ENCODE measurements around the gene CCRL2.

CCRL2 gene

GRCh38 chr3:46399098-46399497 lies 8.0 kb upstream of the CCRL2 start:
- no peak overlapping the region for H3K27ac ChIP-seq (ENCODE audit: low read length)
- TF ChIP-seq EZH2phosphoT487 (IDR thresholded peaks at IDR 0.05; ENCODE audit: low read length) (no peak), EZH2 (optimal IDR thresholded peaks at IDR 0.05; ENCODE audit: low read depth, low read length) (no peak), CTCF (IDR thresholded peaks at IDR 0.05; ENCODE audit: low read length) (no peak)

GRCh38 chr3:46399557-46399956 lies 7.5 kb upstream of the CCRL2 start:
- H3K4me1 ChIP-seq (ENCODE audit: low read length), result peaks cover 46% of the 10 kb centered on the region
- no peaks in the 10 kb centered on the region for H4K20me1 ChIP-seq (ENCODE audit: insufficient read depth, low read length)
- H3K27me3 ChIP-seq (replicated peaks; ENCODE audit: insufficient read depth, low read length), result no peaks in the 10 kb centered on the region
- H3K36me3 ChIP-seq (replicated peaks; ENCODE audit: insufficient read depth, low read length), result no peaks in the 10 kb centered on the region
- H3K9ac ChIP-seq (ENCODE audit: low read length), result no peak overlapping the region
- H3K27ac ChIP-seq (ENCODE audit: low read length), result no peak overlapping the region
- H2AFZ ChIP-seq (ENCODE audit: low read length), result no peak overlapping the region
- peaks cover 12% of the 10 kb centered on the region; the same call in 1 of the 2 replicates for H3F3A ChIP-seq (ENCODE audit: insufficient read depth, low read length)
- no peaks in the 10 kb centered on the region for H3K79me2 ChIP-seq (ENCODE audit: low read length)
- no peak for DNase-seq
- no peak overlapping the region for H3K4me3 ChIP-seq (ENCODE audit: low read length)
- no peaks in the 10 kb centered on the region for H3K9me3 ChIP-seq (replicated peaks; ENCODE audit: insufficient read depth, low read length)
- H3K9me2 ChIP-seq (replicated peaks; ENCODE audit: insufficient read depth, low read length), result no peaks in the 10 kb centered on the region
- H3K4me2 ChIP-seq (ENCODE audit: low read depth, low read length), result peak overlapping the region; percentile 2; the same call in 1 of the 2 replicates
- no peak for TF ChIP-seq EZH2 (optimal IDR thresholded peaks at IDR 0.05; ENCODE audit: low read depth, low read length)
- no peak for TF ChIP-seq EZH2phosphoT487 (IDR thresholded peaks at IDR 0.05; ENCODE audit: low read length)
- no peak for TF ChIP-seq CTCF (IDR thresholded peaks at IDR 0.05; ENCODE audit: low read length)

More at GRCh38 chr3:46399098-46399497, 8.0 kb upstream of the CCRL2 start:
- Histone ChIP-seq H3K79me2 (ENCODE audit: low read length) (no peaks in the 10 kb centered on the region), H3K36me3 (replicated peaks; ENCODE audit: insufficient read depth, low read length) (no peaks in the 10 kb centered on the region), H2AFZ (ENCODE audit: low read length) (no peak overlapping the region), H3K4me2 (ENCODE audit: low read depth, low read length) (peak overlapping the region; percentile 2; the same call in 1 of the 2 replicates), H3K27me3 (replicated peaks; ENCODE audit: insufficient read depth, low read length) (no peaks in the 10 kb centered on the region), H3K9me3 (replicated peaks; ENCODE audit: insufficient read depth, low read length) (no peaks in the 10 kb centered on the region), H3K9me2 (replicated peaks; ENCODE audit: insufficient read depth, low read length) (no peaks in the 10 kb centered on the region), H3K4me3 (ENCODE audit: low read length) (no peak overlapping the region), H3K4me1 (ENCODE audit: low read length) (peaks cover 50% of the 10 kb centered on the region), H3F3A (ENCODE audit: insufficient read depth, low read length) (peaks cover 13% of the 10 kb centered on the region; the same call in 1 of the 2 replicates), H3K9ac (ENCODE audit: low read length) (no peak overlapping the region), H4K20me1 (ENCODE audit: insufficient read depth, low read length) (no peaks in the 10 kb centered on the region)
- no peak for DNase-seq

GRCh38 chr3:46400000-46400734 lies 6.9 kb upstream of the CCRL2 start:
- peaks cover 40% of the 10 kb centered on the region for H3K4me1 ChIP-seq (ENCODE audit: low read length)
- H3K9me2 ChIP-seq (replicated peaks; ENCODE audit: insufficient read depth, low read length), result no peaks in the 10 kb centered on the region
- DNase-seq, result no peak
- peaks cover 12% of the 10 kb centered on the region; the same call in 1 of the 2 replicates for H3F3A ChIP-seq (ENCODE audit: insufficient read depth, low read length)
- H3K27ac ChIP-seq (ENCODE audit: low read length), result no peak overlapping the region
- H3K79me2 ChIP-seq (ENCODE audit: low read length), result no peaks in the 10 kb centered on the region
- no peaks in the 10 kb centered on the region for H4K20me1 ChIP-seq (ENCODE audit: insufficient read depth, low read length)
- no peak overlapping the region for H3K9ac ChIP-seq (ENCODE audit: low read length)
- no peaks in the 10 kb centered on the region for H3K9me3 ChIP-seq (replicated peaks; ENCODE audit: insufficient read depth, low read length)
- no peaks in the 10 kb centered on the region for H3K36me3 ChIP-seq (replicated peaks; ENCODE audit: insufficient read depth, low read length)
- TF ChIP-seq EZH2phosphoT487 (IDR thresholded peaks at IDR 0.05; ENCODE audit: low read length) (no peak), EZH2 (optimal IDR thresholded peaks at IDR 0.05; ENCODE audit: low read depth, low read length) (no peak), CTCF (IDR thresholded peaks at IDR 0.05; ENCODE audit: low read length) (no peak)
- H3K27me3 ChIP-seq (replicated peaks; ENCODE audit: insufficient read depth, low read length), result no peaks in the 10 kb centered on the region
- no peak overlapping the region for H3K4me3 ChIP-seq (ENCODE audit: low read length)
- no peak overlapping the region for H2AFZ ChIP-seq (ENCODE audit: low read length)
- H3K4me2 ChIP-seq (ENCODE audit: low read depth, low read length), result no peak overlapping the region
